Measurements from ENCODE around the gene DOCK4. TPM values are rescaled to one million over a fixed set of nuclear protein-coding genes. Genes with fewer than 3 reads are reported as not detected.

Gene DOCK4
- total RNA-seq, 3 donors from 2014 or later: 31.7 to 43.3 (median 41.9) TPM

GRCh38 chr7:112036071-112036470 lies 170.1 kb downstream of the DOCK4 start:
- no peak overlapping the region for H3K4me3 ChIP-seq
- intact Hi-C loops (cut with DNase I; ENCODE audit: low total_unique reads): no loop called here
- H3K27ac ChIP-seq: no peak overlapping the region
- H3K36me3 ChIP-seq: no peaks in the 10 kb centered on the region
- no peaks in the 10 kb centered on the region for H3K9me3 ChIP-seq
- no peaks in the 10 kb centered on the region for H3K4me1 ChIP-seq
- no peak for DNase-seq (ENCODE audit: low spot score in 2 of 2)
- no peaks in the 10 kb centered on the region for H3K27me3 ChIP-seq
- TF ChIP-seq POLR2A (IDR thresholded peaks at IDR 0.05) (no peak), POLR2AphosphoS5 (IDR thresholded peaks at IDR 0.05) (no peak), CTCF (IDR thresholded peaks at IDR 0.05) (no peak)

GRCh38 chr7:112031689-112032088 lies 174.5 kb downstream of the DOCK4 start:
- H3K27me3 ChIP-seq: no peaks in the 10 kb centered on the region
- no peaks in the 10 kb centered on the region for H3K36me3 ChIP-seq
- DNase-seq (ENCODE audit: low spot score in 2 of 2): no peak
- TF ChIP-seq POLR2AphosphoS5 (IDR thresholded peaks at IDR 0.05) (no peak), CTCF (IDR thresholded peaks at IDR 0.05) (no peak)
- H3K4me3 ChIP-seq: no peak overlapping the region
- no peak overlapping the region for H3K27ac ChIP-seq
- intact Hi-C loops (cut with DNase I; ENCODE audit: low total_unique reads): no loop called here
- H3K9me3 ChIP-seq: no peaks in the 10 kb centered on the region
- H3K4me1 ChIP-seq: no peaks in the 10 kb centered on the region

GRCh38 chr7:112025556-112025955 lies 180.6 kb downstream of the DOCK4 start:
- H3K4me1 ChIP-seq: no peaks in the 10 kb centered on the region
- no peaks in the 10 kb centered on the region for H3K27me3 ChIP-seq
- H3K4me3 ChIP-seq: no peak overlapping the region
- H3K27ac ChIP-seq: no peak overlapping the region
- no peaks in the 10 kb centered on the region for H3K9me3 ChIP-seq
- no peak for TF ChIP-seq CTCF (IDR thresholded peaks at IDR 0.05)
- TF ChIP-seq POLR2A (IDR thresholded peaks at IDR 0.05): no peak
- TF ChIP-seq POLR2AphosphoS5 (IDR thresholded peaks at IDR 0.05): no peak
- H3K36me3 ChIP-seq: no peaks in the 10 kb centered on the region
- DNase-seq (ENCODE audit: low spot score in 2 of 2): no peak
- intact Hi-C loops (cut with DNase I; ENCODE audit: low total_unique reads): no loop called here

GRCh38 chr7:112023786-112024185 lies 182.4 kb downstream of the DOCK4 start:
- no peak overlapping the region for H3K27ac ChIP-seq
- TF ChIP-seq POLR2AphosphoS5 (IDR thresholded peaks at IDR 0.05) (no peak), CTCF (IDR thresholded peaks at IDR 0.05) (no peak), POLR2A (IDR thresholded peaks at IDR 0.05) (no peak)
- H3K4me3 ChIP-seq: no peak overlapping the region
- H3K36me3 ChIP-seq: no peaks in the 10 kb centered on the region
- H3K27me3 ChIP-seq: no peaks in the 10 kb centered on the region
- DNase-seq (ENCODE audit: low spot score in 2 of 2): no peak
- intact Hi-C loops (cut with DNase I; ENCODE audit: low total_unique reads): no loop called here
- H3K4me1 ChIP-seq: no peaks in the 10 kb centered on the region
- no peaks in the 10 kb centered on the region for H3K9me3 ChIP-seq

GRCh38 chr7:112023282-112023681 lies 182.9 kb downstream of the DOCK4 start:
- no peaks in the 10 kb centered on the region for H3K4me1 ChIP-seq

More at GRCh38 chr7:112023282-112023681, 182.9 kb downstream of the DOCK4 start:
- Histone ChIP-seq H3K36me3 (no peaks in the 10 kb centered on the region), H3K9me3 (no peaks in the 10 kb centered on the region), H3K27me3 (no peaks in the 10 kb centered on the region), H3K27ac (no peak overlapping the region), H3K4me3 (no peak overlapping the region)
- DNase-seq (ENCODE audit: low spot score in 2 of 2): no peak
- intact Hi-C loops (cut with DNase I; ENCODE audit: low total_unique reads): no loop called here
- TF ChIP-seq POLR2AphosphoS5 (IDR thresholded peaks at IDR 0.05) (no peak), CTCF (IDR thresholded peaks at IDR 0.05) (no peak), POLR2A (IDR thresholded peaks at IDR 0.05) (no peak)
